ENCODE results near the gene PARG.
"Not testable (repeated sequence)": the region's sequence is repeated elsewhere in the genome, so short reads cannot be mapped to it uniquely, and the experiment has no call there.

DNA sequence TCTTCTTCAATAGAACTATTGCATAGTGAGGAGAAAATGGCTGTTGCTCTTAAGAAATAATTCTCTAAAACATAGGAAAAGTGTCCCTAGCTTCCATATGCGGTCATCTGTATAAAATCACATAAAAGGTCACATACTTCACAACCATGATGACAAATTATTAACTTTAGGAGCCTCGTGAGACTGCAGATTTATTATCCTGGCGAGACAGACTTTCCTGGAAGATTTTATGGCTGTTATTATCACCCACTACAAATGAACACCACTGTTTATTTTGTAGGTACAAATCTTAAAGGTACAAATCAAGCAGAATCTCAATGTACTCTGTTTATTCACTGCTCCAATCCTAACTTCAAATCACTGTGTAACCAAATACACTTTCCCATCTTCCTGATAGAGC is 70.4 kb downstream of the PARG start:
- not testable (repeated sequence) for TF ChIP-seq EZH2 (IDR thresholded peaks at IDR 0.05)
- TF ChIP-seq, protein P1, sequence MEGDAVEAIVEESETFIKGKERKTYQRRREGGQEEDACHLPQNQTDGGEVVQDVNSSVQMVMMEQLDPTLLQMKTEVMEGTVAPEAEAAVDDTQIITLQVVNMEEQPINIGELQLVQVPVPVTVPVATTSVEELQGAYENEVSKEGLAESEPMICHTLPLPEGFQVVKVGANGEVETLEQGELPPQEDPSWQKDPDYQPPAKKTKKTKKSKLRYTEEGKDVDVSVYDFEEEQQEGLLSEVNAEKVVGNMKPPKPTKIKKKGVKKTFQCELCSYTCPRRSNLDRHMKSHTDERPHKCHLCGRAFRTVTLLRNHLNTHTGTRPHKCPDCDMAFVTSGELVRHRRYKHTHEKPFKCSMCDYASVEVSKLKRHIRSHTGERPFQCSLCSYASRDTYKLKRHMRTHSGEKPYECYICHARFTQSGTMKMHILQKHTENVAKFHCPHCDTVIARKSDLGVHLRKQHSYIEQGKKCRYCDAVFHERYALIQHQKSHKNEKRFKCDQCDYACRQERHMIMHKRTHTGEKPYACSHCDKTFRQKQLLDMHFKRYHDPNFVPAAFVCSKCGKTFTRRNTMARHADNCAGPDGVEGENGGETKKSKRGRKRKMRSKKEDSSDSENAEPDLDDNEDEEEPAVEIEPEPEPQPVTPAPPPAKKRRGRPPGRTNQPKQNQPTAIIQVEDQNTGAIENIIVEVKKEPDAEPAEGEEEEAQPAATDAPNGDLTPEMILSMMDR (IDR thresholded peaks at IDR 0.05) = not testable (repeated sequence)

Data from neural progenitor cell (in vitro differentiated cells).